Activated T-cell treated with anti-CD3 and anti-CD28 coated beads for 4 hours (primary cell): ENCODE data around the gene ACTN2.

ENCODE experiments used
- DNase-seq: peaks from one replicate; pipeline ENCODE4 v3.0.0-alpha.2; 2020

Gene ACTN2

DNA sequence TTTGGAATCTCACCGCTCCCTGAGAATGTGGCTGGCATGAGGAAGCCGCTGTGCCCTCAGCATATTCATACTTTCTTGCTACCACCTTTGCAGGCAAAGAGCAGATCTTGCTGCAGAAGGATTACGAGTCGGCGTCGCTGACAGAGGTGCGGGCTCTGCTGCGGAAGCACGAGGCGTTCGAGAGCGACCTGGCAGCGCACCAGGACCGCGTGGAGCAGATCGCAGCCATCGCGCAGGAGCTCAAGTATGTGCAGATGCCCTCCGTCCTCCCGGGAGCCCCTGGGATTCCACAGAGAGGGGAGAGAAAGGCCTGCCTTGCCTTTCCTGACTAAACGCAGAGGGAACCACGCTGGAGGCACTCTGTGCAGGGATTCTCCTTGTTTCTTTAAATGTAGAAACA lies 58.2 kb downstream of the ACTN2 start:
- no peak for DNase-seq

DNA sequence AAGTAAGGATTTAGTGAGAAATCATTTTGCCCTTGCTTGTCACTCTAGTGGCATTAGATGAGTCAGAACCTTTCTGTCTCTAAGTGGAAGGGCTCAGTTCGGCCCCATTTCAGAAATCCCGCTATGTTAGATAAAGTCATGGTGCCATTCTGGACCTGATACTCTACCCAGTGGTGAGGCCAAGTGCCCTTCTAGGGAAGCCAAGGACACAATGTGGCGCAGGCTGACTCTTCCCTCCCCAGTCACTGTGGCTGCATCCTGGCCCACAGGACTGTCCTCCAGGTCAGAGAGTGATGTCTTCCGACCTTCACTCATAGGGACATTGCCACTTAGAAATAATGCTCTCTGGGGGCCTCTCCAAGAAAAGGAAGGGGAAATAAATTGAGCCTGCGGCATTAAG lies 60.5 kb downstream of the ACTN2 start:
- no peak for DNase-seq

DNA sequence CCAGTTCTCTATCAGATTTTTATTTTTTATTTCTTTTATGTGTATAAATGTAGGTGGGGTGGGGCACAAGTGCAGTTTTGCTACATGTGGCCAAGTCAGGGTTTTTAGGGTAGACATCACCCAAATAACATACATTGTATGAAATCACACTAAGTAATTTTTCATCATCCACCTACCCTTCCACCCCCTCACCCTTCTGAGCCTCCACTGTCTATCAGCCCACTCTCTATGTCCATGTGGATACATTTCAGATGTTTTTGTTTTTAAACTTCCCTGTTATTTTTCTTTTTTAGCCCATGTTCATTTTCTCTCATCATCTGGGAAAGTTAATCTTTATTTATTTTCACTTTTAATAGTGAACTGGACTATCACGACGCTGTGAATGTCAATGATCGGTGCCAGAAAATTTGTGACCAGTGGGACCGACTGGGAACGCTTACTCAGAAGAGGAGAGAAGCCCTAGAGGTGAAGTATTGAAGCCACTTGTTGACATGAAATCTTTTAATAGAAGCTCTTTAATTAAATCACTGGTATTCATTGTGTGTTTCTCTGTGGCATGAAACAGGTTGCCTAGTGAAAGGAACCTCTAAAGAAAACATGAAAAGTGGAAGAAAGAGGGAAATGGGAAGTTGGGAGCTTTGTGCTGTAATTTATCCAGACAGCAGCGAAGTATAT lies 61.1 kb downstream of the ACTN2 start:
- no peak for DNase-seq

DNA sequence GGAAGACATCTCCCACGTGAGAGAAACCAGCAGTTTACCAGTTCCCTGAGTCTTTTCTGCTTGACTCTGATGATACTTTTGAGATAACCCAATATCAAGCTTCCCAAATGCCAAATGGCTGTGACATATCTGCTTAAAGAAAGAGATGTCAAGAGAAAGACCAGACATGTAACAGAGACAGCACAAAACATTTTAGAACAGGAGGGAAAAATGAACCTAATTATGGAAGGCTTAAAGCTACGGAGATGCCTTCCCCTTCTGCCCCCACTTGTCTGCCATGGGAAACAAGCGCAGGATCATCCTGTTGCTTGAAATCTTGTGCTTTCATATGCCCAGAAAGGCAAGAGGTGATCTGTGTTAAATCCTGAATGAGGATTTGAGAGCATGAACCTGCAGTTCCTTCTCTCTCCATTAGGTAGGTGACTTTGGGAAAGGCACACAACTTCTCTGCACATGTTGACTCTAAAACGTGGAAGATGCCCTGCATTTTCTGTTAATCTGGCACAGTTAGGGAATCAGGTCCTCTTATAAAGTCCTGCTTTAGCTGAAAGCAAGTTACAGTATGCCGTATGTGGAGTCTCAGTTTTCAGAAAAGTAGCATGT lies 62.1 kb downstream of the ACTN2 start:
- no peak for DNase-seq

DNA sequence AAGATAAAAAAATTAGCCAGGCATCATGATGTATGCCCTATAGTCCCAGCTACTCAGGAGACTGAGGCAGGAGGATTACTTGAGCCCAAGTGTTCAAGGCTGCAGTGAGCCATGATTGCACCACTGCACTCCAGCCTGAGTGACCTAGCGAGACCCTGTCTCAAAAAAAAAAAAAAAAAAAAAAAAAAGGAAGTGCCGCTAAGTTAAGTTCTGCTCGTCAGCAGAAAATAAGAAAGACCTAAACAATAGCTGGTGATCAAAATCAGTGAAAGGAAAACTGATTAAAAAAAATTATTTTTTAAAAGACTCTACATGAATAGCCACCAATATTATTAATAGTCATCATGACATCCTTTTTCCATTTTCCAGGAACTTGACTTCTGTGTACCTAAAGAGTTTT lies 64.6 kb downstream of the ACTN2 start:
- no peak for DNase-seq

DNA sequence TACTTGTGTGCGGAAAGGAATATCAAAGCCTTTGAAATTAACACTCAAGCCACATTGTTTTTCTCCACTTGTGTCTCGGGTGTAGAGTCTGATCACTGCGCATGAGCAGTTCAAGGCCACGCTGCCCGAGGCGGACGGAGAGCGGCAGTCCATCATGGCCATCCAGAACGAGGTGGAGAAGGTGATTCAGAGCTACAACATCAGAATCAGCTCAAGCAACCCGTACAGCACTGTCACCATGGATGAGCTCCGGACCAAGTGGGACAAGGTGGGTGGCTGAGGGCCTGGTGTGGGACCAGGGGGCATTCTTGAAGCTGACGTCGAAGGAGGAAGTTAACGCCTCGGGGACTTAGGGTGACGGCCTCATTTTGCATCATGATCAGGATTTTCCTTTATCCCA lies 65.1 kb downstream of the ACTN2 start:
- DNase-seq = no peak

DNA sequence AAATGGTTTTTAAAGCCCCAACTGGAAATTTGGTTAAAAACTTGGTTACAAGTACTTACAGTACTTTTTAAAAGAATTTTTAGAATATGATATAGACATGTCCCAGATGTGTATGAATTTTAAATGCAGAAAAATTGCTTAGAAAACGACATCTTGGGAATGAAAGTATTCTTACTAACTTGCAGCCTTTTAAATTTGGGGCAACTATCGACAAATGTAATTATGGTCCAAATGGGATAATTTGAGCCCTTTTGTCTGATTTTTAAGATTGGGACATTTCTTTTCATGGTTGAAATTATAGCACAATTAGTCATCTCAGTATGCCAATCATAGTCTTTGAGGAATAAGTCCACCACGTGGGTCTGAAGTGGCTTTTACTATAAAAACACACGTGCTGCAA lies 65.6 kb downstream of the ACTN2 start:
- no peak for DNase-seq

DNA sequence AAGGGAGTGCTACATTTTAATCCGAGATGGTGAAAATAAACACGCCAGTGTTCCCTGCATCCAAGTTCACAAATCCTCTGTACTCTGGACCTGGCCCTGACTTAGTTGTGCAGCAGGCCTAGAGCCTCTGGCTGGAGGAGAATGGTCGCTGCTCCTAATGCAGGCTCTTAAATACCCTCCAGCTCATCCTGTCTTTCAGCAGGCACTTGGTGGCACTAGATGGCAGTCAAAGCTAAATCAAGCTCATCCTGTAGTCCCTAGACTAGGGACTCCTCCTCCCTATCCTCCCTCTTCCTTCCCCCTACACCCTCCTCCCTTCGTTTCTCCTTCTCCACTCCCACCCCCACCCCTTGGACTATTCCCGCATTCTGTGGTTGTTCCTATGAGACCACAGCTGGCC lies 67.2 kb downstream of the ACTN2 start:
- no peak for DNase-seq

DNA sequence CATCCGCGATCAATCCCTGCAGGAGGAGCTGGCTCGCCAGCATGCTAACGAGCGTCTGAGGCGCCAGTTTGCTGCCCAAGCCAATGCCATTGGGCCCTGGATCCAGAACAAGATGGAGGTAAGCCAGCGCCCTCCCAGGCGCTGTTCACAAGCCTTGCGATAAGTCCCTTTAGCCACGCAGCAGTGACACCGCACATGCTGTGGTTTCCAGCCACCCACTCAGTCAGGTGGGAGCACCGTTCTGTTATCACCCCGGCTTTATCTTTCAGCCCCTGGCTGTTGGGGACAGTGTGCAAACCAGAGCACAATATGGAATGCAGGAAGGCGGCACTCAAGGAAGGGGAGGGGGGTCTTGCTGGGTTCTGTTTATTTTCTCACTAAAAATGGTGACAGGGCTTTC lies 67.7 kb downstream of the ACTN2 start:
- DNase-seq = no peak

DNA sequence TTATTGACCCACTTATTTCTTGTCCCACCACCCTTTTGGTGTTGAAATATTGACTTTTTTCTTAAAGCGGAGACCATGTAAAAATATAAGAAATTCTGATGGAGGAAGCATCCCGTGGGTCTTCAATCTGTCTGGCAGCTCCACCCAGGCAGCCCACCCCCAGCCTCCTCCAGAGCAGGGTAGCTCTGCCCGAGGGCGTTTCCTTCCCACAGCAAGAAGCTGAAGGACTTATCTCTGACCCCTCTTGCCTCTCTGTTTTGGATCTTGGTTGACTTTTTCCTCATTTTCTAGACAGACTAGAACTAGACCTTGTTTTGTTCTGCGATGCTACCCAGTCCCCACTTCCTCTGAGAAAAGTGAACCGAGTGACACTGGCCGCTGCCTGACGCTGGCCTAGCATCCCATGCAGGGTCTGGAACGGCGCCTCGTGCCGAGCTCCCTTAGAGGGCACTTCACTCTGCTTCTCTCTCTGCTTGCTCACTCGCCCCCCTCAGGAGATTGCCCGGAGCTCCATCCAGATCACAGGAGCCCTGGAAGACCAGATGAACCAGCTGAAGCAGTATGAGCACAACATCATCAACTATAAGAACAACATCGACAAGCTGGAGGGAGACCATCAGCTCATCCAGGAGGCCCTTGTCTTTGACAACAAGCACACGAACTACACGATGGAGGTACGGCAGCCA lies 68.4 kb downstream of the ACTN2 start:
- no peak for DNase-seq

DNA sequence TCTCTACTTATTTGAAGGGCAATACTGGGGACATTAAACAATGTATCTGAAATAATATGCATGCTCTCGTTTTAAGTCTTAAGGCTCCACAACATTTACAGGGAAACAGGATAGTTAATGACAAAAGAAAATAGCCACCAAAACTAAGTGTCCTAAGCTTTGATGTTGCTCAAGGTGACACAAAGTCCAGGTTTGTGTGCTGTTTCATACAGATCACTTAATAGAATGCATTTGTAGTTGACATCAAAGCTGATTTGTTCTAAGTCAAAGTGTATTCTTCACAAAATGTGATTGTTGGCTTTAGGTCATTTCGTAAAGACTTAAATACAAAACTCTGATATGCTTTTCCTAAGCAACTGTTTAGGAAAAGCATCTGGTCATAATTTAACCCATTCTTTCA lies 71.3 kb downstream of the ACTN2 start:
- no peak for DNase-seq

DNA sequence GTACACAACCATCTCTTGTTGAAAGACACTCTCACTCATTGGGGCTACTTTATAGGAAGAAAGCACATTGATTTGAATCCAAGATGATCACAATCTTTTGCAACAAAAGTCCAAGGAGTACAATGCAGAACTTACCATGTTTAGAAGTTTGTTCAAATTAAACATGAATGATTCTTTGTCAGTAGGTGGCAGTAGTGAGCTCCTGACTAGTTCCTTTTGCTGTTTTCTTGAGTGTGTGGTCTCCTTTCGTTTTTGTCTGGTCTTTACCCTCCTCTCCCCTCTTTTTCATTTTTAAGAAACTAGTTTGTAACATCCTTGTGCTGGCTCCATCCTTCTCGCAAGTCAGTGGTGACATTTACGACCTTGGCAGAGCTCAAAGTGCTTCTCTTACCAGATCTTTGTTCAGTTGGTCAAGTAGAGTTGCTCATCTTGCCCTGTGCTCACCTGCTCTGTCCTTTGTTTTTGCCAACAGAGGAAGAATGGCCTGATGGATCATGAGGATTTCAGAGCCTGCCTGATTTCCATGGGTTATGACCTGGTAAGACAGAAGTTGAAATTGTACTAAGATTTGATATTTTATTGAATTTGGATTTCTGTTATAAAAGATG lies 73.1 kb downstream of the ACTN2 start:
- DNase-seq = no peak

DNA sequence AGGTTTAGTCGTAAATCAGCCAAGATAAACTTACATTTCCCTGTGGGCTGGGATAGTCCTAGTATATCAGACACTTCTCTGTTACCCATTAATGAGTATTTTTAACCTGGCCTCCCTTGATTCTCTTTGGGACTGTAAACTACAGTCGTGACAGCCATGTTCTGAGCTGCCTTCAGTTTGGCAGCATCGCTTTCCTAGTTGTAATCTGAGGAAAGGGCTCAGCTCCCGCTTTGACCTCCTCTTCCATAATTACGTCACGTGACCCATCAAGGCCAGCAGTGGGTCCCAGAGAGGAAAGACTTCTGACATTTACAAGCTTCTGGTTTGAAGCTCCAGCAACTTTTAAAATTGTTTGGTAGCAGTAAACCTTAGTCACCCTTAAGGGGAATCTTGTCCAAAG lies 74.2 kb downstream of the ACTN2 start:
- DNase-seq = no peak

DNA sequence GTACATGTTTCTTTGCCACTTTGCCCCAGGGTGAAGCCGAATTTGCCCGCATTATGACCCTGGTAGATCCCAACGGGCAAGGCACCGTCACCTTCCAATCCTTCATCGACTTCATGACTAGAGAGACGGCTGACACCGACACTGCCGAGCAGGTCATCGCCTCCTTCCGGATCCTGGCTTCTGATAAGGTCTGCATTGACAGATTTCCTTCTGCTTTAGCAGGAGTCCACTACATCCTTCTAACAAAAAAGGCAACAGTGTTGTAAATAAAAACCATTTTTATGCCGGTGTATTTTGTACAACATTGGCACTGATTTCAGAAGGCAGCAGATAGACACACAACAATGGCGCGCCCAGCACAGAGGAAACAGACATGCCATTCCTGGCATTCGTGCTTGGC lies 74.7 kb downstream of the ACTN2 start:
- DNase-seq = no peak

DNA sequence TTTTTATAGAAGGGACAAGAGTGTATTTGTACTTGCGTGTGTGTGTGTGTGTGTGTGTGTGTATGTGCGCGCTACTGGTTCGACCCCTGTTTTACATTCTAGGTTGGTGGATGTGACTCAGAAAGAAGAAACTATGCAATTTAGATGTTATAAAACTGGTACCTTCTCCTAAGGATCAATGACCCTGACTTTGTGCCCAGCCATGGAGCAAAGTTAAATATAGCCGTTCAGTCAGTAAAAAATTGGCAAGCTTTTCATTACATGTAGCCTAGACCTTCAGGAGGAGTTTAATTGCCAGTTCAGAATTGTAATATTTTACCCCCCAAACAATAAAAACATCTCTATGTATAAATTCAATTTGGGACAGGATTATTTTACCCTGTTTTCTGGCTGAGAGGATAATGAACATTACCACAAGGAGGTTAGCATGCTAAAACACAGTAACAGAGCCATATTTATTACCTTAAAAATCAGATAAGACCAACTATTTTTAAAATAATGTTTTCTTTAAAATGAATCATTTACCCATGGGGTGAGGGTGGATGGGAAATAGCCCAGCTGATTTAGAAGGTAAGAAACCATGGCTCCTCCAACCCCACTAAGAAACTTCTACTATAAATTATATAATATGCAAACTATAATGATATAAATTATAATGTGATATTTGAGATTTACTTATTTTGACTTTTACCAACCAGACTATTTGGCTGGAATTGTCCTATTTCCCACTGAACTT lies 75.3 kb downstream of the ACTN2 start:
- DNase-seq = no peak

DNA sequence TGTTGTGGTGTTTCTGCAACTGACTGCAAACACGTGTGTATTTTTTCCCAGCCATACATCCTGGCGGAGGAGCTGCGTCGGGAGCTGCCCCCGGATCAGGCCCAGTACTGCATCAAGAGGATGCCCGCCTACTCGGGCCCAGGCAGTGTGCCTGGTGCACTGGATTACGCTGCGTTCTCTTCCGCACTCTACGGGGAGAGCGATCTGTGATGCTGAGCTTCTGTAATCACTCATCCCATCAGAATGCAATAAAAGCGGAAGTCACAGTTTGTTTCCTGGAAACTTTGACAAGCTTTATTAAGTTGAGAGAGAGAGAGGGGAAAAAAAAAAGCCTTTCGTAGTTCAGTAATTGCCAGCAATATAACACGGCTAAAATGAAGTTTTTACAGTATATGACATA lies 76.1 kb downstream of the ACTN2 start:
- no peak for DNase-seq

DNA sequence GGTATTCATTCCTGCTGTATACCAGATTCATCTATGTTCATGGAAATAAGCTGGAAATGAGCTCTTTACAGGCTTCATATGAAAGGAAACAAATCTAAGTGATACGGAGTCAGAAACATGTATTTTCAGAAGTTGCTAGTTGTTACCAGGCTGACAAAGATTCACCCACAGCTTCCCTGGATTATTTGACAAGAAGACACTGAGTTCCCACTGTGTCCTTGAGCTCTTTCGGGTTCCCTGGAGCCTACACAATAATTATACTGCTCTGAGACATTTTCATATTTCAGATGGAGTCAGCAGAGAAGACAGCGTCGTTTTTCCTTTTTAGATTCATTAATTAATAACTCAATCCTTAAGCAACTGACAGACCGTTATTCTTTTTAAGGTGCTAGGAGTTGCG lies 79.5 kb downstream of the ACTN2 start:
- DNase-seq = no peak

DNA sequence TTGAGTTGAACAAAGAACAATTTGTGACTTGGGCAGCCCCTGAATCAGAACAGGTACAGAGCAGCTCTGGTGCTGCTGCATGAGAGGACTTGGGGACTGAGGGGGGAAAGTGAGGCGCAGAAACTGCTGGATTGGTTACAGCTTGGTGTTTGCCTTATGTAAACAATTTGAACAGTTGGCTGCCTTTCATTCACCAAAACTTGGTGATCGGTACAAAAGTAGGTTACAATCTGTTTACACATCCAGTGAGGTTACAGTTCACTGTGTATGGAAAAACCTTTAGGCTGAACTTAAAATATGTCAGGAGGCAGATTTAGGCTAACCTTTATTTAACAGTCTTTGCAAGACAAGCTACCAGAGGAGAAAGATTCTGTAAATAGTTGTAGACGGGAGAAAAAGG lies 80.2 kb downstream of the ACTN2 start:
- no peak for DNase-seq

DNA sequence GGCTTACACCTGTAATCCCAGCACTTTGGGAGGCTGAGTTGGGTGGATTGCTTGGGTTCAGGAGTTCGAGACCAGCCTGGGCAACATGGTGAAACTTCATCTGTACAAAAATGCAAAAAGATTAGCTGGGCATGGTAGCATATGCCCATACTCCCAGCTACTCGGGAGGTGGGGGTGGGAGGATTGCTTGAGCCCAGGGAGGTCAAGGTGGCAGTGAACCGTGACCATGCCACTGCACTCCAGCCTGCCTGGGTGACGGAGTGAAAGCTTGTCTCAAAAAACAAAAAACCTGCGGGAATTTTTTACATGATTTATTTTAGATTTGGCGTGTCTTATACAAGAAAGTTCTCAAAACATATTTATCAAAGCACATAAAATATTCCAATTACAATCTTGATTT lies 81.0 kb downstream of the ACTN2 start:
- DNase-seq = no peak

DNA sequence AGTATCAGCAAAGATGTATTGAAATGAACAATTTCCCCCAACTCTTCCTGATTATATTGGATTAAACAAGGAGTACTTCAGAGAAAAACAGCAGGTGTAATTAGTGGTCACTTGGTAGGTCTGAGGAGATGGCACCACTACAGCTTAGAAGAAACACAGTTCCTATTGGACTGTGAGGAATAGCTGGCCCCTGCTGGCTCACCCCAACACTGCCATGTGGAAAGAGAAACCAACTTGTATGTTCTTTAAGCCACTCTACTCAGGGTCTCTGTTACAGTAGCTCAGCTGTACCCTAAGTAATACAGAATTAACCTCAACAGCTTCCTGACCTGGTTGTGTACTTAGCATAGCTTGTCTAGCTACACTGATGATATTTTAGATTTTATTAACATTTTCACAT lies 82.3 kb downstream of the ACTN2 start:
- no peak for DNase-seq

DNA sequence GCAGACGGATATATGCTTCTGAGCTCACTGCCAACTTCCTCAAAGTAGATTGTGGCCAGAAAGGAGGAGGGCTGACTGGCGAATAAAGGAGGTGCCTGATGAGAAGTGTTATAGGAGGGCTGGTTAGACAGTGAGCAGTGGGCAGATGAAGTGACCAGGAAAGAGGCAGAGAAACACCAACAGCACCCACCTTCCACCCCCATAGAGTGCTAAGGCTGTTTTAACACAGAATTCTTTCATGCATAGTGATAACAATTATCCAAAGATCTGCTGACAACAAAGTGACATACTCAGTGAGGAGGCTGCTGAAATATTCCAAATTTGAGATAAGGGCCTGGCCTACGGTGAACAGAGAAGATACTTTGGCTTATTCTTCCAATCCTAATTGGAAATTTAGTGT lies 87.6 kb downstream of the ACTN2 start:
- DNase-seq = no peak

DNA sequence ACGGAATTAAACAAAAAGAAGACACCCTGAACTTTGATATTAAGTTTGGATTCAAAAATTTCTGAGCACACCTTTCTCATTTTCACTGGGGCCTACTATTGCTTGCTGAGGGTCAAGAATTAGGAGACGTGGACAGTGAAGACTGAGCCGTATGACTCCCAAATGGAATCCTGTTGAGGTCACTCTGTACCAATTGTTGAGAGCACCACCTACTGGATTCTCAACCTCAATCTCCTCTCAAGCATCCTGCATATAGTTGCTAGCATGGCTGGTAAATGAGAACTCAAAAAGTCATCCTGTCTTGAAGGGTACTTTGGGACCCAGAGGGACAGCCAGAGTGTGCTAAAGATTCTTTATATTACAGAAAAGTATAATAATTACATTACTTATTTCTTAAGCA lies 88.6 kb downstream of the ACTN2 start:
- no peak for DNase-seq

DNA sequence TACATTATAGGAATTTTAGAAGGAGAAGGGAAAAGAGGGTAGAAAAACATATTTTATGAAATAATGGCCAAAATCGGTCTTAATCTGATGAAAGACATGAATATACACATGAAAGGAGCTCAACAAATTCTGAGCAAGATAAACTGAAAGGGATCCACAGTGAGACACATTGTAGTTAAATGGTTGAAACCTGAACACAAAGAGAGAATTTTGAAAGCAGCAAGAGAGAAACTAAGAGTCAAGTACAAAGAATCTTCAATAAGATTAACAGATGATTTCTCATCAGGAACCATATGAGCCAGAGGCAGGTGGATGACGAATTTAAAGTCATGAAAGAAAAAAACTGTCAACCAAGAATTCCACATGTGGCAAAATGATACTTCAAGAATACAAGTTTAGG lies 93.0 kb downstream of the ACTN2 start:
- DNase-seq = no peak

DNA sequence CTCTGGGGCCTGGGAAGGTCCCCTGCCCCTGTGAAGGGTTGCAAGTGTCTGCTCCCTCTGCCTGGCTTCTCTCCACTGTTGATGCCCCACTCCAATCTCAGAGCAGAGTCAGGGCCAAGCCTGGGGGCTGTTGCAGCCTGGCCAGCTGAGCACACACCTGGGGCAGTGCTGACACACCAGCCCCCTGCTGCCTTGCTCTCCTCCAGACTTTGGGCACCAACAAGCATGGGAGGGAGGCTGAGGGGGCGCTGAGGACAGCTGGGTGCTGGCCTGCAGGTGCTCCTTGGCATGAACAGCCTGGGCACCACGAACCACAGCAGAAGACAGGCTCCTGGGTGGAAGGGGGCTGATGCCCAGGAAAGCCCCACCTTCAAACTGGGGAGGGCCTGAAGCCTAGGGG lies 99.2 kb downstream of the ACTN2 start:
- DNase-seq = no peak
